ENCODE results near the gene C15orf62. TPM values are rescaled to one million over a fixed set of nuclear protein-coding genes. Genes with fewer than 3 reads are reported as not detected.

Gene C15orf62
- total RNA-seq, 2 donors from 2014 or later, result 0.54 TPM; not detected in 1

- ATAC-seq (ENCODE audit: insufficient number of reproducible peaks, low FRiP score, low read depth), result no peak
- Histone ChIP-seq H3K36me3 (peaks cover 48% of the 10 kb centered on the region), H3K9me3 (no peaks in the 10 kb centered on the region), H3K27ac (no peak overlapping the region), H3K4me1 (ENCODE audit: control insufficient read depth in 1 of 2, low read depth in 2 of 2) (no peaks in the 10 kb centered on the region), H3K4me3 (no peak overlapping the region), H3K27me3 (replicated peaks; ENCODE audit: insufficient read depth) (no peaks in the 10 kb centered on the region)
- DNase-seq (ENCODE audit: low spot score), result no peak
- no peak for TF ChIP-seq CTCF (IDR thresholded peaks at IDR 0.05)
Observed at GRCh38 chr15:40743485-40743901, 26.3 kb upstream of the C15orf62 start.

- Histone ChIP-seq H3K9me3 (no peaks in the 10 kb centered on the region), H3K4me1 (ENCODE audit: control insufficient read depth in 1 of 2, low read depth in 2 of 2) (no peaks in the 10 kb centered on the region), H3K27ac (no peak overlapping the region), H3K4me3 (no peak overlapping the region), H3K27me3 (replicated peaks; ENCODE audit: insufficient read depth) (no peaks in the 10 kb centered on the region), H3K36me3 (peaks cover 47% of the 10 kb centered on the region)
- DNase-seq (ENCODE audit: low spot score), result no peak
- TF ChIP-seq CTCF (IDR thresholded peaks at IDR 0.05), result no peak
- no peak for ATAC-seq (ENCODE audit: insufficient number of reproducible peaks, low FRiP score, low read depth)
Observed at GRCh38 chr15:40743921-40744814, 25.6 kb upstream of the C15orf62 start.

GRCh38 chr15:40744815-40745152, 25.0 kb upstream of the C15orf62 start:
- no peak for DNase-seq (ENCODE audit: low spot score)
- H3K4me3 ChIP-seq, result no peak overlapping the region
- TF ChIP-seq CTCF (IDR thresholded peaks at IDR 0.05), result no peak
- no peak overlapping the region for H3K27ac ChIP-seq
- H3K9me3 ChIP-seq, result no peaks in the 10 kb centered on the region
- ATAC-seq (ENCODE audit: insufficient number of reproducible peaks, low FRiP score, low read depth), result peak; percentile 49
- H3K4me1 ChIP-seq (ENCODE audit: control insufficient read depth in 1 of 2, low read depth in 2 of 2), result no peaks in the 10 kb centered on the region
- H3K27me3 ChIP-seq (replicated peaks; ENCODE audit: insufficient read depth), result no peaks in the 10 kb centered on the region
- peaks cover 44% of the 10 kb centered on the region for H3K36me3 ChIP-seq

GRCh38 chr15:40746916-40747418, 22.8 kb upstream of the C15orf62 start:
- Histone ChIP-seq H3K27me3 (replicated peaks; ENCODE audit: insufficient read depth) (no peaks in the 10 kb centered on the region), H3K27ac (no peak overlapping the region), H3K4me3 (no peak overlapping the region), H3K9me3 (no peaks in the 10 kb centered on the region), H3K36me3 (peaks cover 49% of the 10 kb centered on the region), H3K4me1 (ENCODE audit: control insufficient read depth in 1 of 2, low read depth in 2 of 2) (no peaks in the 10 kb centered on the region)
- no peak for TF ChIP-seq CTCF (IDR thresholded peaks at IDR 0.05)
- no peak for DNase-seq (ENCODE audit: low spot score)
- ATAC-seq (ENCODE audit: insufficient number of reproducible peaks, low FRiP score, low read depth), result no peak

GRCh38 chr15:40747685-40748631, 21.8 kb upstream of the C15orf62 start:
- Histone ChIP-seq H3K36me3 (peaks cover 51% of the 10 kb centered on the region), H3K4me1 (ENCODE audit: control insufficient read depth in 1 of 2, low read depth in 2 of 2) (no peaks in the 10 kb centered on the region), H3K4me3 (no peak overlapping the region), H3K27me3 (replicated peaks; ENCODE audit: insufficient read depth) (no peaks in the 10 kb centered on the region), H3K27ac (no peak overlapping the region), H3K9me3 (no peaks in the 10 kb centered on the region)
- ATAC-seq (ENCODE audit: insufficient number of reproducible peaks, low FRiP score, low read depth) (no peak), DNase-seq (ENCODE audit: low spot score) (no peak)
- TF ChIP-seq CTCF (IDR thresholded peaks at IDR 0.05), result no peak

Data from thoracic aorta (tissue), 2 donors.